ENCODE measurements around the gene COL23A1. TPM values are rescaled to one million over a fixed set of nuclear protein-coding genes. Genes with fewer than 3 reads are reported as not detected.

COL23A1 gene
- total and polyA plus RNA-seq, 2 of the 13 experiments (the other 11 are each of a cell fraction or from before 2014, with no cell fraction given), result not detected

DNA sequence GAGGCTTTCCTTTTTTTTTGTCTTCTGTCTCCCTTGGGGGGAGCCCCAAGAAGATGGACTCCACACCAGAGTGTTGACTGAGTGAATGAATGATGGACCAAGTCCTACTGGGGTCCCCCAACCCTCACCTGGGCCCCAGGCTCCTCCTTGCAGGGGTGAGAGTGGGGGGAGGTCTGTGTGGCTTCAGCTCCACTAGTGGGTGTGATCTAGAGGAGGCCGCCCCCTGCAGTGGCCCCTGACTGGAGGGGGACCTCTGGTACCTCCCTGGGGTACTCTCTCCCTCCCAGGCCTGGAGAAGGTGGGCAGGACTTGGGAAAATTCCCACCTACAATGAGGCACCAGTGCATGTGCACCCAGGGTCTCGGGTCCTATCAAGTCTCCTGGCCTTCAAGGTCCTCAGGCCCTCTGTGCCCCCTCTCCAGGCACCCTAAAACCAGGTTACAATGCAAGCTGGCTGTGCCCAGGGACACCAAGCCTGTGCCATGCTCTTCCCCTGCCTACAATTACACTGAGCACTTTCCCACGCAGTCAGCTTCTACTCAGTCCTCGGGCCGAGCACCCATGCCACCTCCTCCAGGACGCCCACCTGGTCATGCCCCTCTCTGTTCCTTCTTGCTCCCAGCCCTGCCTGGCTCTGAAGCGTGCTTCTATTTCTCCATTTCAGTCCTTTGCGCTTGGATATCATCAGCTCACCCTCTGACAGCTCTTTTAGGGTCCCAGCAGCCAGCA lies 240.4 kb downstream of the COL23A1 start:
- no peak overlapping the region for H3K4me2 ChIP-seq (ENCODE audit: low read depth, low read length)
- intact Hi-C loops (cut with micrococcal nuclease; ENCODE audit: unreplicated experiment), result no loop called here
- H4K20me1 ChIP-seq (ENCODE audit: insufficient read depth, low read length), result no peaks in the 10 kb centered on the region
- no TSS peak for BruUV-seq (replicated peaks)
- H3K27ac ChIP-seq (ENCODE audit: extremely low read length, insufficient read depth, low read length), result no peak overlapping the region
- CTCF ChIA-PET (ENCODE audit: low intra/inter-chr PET ratio, low total read pairs), result no interaction called here
- peaks cover 1 to 19% of the 10 kb centered on the region in 2 experiments; a peak in 3 of 5 replicates for H3K27me3 ChIP-seq (ENCODE audit: control insufficient read depth in 1 of 2, insufficient read depth in 2 of 2, low read length in 2 of 2)
- WGBS (ENCODE audit: low lambda C conversion rate), result 24% methylated on average over 6 of the region's 8 CpGs
- FAIRE-seq (no peak), DNase-seq (ENCODE audit: low spot score) (no peak), ATAC-seq (no peak)
- H3K9me3 ChIP-seq (ENCODE audit: low read length), result no peaks in the 10 kb centered on the region
- in situ Hi-C loops (cut with HindIII; ENCODE audit: extremely low pct_ligation_motif_present, low pct_unique_long_range_greater_than_20kb), result no loop called here
- POLR2A ChIA-PET, result no interaction called here
- H3K4me1 ChIP-seq (ENCODE audit: insufficient read depth, low read length), result no peaks in the 10 kb centered on the region
- no peaks in the 10 kb centered on the region for H3K79me2 ChIP-seq (ENCODE audit: insufficient read depth, low read length)
- H2AFZ ChIP-seq (ENCODE audit: low read length), result no peak overlapping the region
- H3K36me3 ChIP-seq (replicated peaks in 1 of 2; ENCODE audit: control insufficient read depth in 1 of 2, insufficient read depth in 2 of 2, low read length in 2 of 2), result no peaks in the 10 kb centered on the region
- no peak overlapping the region for H3K4me3 ChIP-seq (replicated peaks in 1 of 3; ENCODE audit: insufficient read depth in 1 of 3, low read depth in 2 of 3, low read length in 3 of 3)
- no peak overlapping the region for H3K9ac ChIP-seq (ENCODE audit: insufficient read depth, low read depth, low read length)
- TF ChIP-seq ZNF577 (CRISPR knock-in tag; IDR thresholded peaks at IDR 0.05; ENCODE audit: borderline replicate concordance, low read depth), result no peak
- TF ChIP-seq ZNF768 (CRISPR knock-in tag; IDR thresholded peaks at IDR 0.05), result no peak
- TF ChIP-seq HCFC1 (IDR thresholded peaks at IDR 0.05; ENCODE audit: low read depth, low read length), result no peak
- TF ChIP-seq, protein P1, sequence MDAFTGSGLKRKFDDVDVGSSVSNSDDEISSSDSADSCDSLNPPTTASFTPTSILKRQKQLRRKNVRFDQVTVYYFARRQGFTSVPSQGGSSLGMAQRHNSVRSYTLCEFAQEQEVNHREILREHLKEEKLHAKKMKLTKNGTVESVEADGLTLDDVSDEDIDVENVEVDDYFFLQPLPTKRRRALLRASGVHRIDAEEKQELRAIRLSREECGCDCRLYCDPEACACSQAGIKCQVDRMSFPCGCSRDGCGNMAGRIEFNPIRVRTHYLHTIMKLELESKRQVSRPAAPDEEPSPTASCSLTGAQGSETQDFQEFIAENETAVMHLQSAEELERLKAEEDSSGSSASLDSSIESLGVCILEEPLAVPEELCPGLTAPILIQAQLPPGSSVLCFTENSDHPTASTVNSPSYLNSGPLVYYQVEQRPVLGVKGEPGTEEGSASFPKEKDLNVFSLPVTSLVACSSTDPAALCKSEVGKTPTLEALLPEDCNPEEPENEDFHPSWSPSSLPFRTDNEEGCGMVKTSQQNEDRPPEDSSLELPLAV (CRISPR knock-in tag; conservative IDR thresholded peaks at IDR 0.05; ENCODE audit: low read depth), result no peak
- no peak for TF ChIP-seq CHCHD3 (CRISPR knock-in tag; IDR thresholded peaks at IDR 0.05)
- no peak for TF ChIP-seq KDM1A (CRISPR knock-in tag; IDR thresholded peaks at IDR 0.05)
- TF ChIP-seq CHD4 (IDR thresholded peaks at IDR 0.05; ENCODE audit: borderline replicate concordance, low read length), result no peak
- no peak for TF ChIP-seq ZC3H13 (CRISPR knock-in tag; IDR thresholded peaks at IDR 0.05)
- TF ChIP-seq NFRKB (IDR thresholded peaks at IDR 0.05), result no peak
- TF ChIP-seq SATB2 (CRISPR knock-in tag; IDR thresholded peaks at IDR 0.05), result no peak
- TF ChIP-seq KLF13 (CRISPR knock-in tag; IDR thresholded peaks at IDR 0.05), result no peak
- no peak for TF ChIP-seq KDM2A (CRISPR knock-in tag; IDR thresholded peaks at IDR 0.05; ENCODE audit: borderline replicate concordance, low read depth)
- TF ChIP-seq, protein P2, sequence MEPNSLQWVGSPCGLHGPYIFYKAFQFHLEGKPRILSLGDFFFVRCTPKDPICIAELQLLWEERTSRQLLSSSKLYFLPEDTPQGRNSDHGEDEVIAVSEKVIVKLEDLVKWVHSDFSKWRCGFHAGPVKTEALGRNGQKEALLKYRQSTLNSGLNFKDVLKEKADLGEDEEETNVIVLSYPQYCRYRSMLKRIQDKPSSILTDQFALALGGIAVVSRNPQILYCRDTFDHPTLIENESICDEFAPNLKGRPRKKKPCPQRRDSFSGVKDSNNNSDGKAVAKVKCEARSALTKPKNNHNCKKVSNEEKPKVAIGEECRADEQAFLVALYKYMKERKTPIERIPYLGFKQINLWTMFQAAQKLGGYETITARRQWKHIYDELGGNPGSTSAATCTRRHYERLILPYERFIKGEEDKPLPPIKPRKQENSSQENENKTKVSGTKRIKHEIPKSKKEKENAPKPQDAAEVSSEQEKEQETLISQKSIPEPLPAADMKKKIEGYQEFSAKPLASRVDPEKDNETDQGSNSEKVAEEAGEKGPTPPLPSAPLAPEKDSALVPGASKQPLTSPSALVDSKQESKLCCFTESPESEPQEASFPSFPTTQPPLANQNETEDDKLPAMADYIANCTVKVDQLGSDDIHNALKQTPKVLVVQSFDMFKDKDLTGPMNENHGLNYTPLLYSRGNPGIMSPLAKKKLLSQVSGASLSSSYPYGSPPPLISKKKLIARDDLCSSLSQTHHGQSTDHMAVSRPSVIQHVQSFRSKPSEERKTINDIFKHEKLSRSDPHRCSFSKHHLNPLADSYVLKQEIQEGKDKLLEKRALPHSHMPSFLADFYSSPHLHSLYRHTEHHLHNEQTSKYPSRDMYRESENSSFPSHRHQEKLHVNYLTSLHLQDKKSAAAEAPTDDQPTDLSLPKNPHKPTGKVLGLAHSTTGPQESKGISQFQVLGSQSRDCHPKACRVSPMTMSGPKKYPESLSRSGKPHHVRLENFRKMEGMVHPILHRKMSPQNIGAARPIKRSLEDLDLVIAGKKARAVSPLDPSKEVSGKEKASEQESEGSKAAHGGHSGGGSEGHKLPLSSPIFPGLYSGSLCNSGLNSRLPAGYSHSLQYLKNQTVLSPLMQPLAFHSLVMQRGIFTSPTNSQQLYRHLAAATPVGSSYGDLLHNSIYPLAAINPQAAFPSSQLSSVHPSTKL (CRISPR knock-in tag; IDR thresholded peaks at IDR 0.05), result no peak
- no peak for TF ChIP-seq ZNF281 (CRISPR knock-in tag; IDR thresholded peaks at IDR 0.05; ENCODE audit: borderline replicate concordance)
- TF ChIP-seq NKX3-1 (CRISPR knock-in tag; IDR thresholded peaks at IDR 0.05), result no peak
